Stimulated activated CD4-positive, alpha-beta T cell treated with anti-CD3 and anti-CD28 coated beads, Interleukin-12 subunit alpha, Interleukin-12 subunit beta, amount 100 ng/mL, for 4 hours (primary cell): ENCODE data around the gene MAP4.
A peak's percentile ranks its signal among the peaks of the same experiment; 100 is the strongest.

ENCODE experiments used
- DNase-seq: peaks from one replicate; pipeline ENCODE4 v3.0.0-alpha.2; 2020

The MAP4 gene

DNA sequence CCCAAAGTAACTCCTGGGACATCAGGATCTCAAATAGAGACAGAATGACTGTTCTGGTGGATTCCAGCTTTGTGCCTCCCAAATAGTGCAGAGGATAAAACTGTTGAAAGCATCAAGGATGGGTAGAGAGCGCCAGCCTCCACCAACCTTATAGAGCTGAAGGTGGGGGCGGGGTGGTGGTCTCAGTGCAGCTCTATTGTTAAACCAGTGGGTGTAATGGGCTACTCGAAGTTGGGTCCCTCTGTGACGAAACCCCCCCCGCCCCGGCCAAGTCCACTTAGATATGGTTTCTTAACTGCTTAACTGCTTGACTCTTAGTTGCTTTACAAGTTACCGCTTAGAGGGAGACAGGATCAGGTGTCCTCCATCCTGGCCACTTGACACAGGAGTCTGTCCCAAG is 190.6 kb downstream of the MAP4 start:
- no peak for DNase-seq

DNA sequence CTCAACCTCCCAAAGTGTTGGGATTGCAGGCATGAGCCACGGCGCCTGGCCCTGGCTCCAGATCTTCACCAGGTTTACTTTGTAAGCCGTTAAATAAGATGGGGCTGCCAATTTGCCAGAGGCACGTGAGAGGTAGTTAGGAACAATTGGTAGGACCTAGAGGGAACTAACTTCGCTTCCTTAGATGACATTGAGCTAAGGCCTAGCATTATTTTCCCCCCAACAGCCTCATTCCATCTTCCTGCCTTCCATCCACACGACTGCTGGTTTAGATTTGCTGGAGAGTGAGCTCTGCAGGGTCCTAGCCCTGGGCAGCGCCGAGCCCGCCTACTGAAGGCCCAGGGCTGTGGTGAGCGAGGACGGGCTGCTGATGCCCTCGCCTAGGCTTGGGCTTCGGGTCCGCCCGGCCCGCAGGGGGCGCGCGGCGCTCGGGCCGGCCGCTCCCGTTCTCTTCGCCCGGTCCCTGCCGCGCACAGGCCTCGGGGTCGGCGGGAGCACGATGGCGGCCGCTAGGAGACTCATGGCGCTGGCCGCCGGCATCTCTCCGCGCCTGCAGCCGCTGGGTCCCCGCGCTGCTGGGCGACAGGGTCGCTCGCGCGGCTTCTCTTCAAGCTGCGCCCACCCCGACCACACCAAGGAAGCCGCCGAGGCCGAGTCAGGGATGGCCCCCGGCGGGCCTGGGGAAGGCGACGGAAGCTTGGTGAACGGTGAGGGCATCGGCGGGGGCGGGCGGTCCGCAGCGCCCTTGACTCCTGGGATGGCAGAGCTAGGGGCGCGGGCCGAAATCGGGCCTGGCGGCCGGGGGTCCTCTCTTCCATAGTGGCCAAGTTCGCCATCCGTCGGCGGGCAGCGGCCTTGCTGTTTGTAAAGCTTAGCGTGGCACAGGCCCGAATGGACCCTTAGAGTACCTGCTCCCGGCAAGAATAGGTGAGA is 191.4 kb downstream of the MAP4 start:
- peak; percentile 74 for DNase-seq

DNA sequence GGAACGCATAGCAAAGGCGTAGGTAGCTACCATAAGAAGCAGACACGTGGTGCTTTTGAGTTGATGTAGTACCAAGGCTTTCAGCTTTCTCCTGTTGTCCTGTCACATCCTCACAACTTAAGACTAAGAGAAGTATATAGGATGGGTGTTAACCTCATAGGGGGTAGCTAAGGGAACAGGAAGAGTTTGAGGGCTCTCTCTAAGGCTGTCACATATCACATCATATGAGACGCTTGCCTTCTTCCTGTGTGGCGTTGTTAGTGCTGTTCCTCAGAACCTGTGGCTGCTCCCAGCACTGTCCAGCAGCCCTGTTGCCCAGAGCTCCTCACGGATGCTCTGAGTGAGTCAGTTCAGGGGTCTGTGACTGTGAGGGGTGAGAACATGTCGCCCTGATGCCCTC is 198.6 kb downstream of the MAP4 start:
- DNase-seq, result no peak

DNA sequence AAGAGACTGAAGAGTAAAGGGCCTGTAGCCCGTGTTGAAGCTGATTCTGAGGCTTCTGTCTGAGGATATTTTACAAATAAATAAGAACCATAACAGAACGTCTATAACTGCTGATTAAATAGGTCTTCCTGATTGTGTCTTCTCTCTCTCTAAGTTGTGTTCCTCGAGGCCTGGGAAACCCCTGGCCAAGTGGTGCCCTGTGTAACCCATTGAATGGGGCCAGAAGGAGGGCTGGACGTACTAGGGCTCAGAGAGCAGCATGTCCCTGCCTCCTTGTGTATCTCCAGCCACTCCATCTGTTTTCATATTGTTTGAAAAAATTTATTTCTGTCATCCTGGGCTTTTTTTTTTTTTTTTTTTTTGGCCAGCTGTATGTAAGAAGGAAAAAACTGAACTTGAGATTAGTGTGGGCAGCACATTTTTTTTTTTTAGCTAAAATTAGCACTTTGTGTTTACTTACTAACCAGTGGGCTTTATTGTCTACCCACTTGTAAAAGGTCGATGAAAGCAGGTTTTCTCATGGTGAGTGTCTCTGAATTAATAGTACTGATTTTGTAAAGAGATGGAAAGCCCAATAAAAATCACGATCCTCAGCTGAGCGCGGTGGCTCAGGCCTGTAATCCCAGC is 202.6 kb downstream of the MAP4 start:
- no peak for DNase-seq

DNA sequence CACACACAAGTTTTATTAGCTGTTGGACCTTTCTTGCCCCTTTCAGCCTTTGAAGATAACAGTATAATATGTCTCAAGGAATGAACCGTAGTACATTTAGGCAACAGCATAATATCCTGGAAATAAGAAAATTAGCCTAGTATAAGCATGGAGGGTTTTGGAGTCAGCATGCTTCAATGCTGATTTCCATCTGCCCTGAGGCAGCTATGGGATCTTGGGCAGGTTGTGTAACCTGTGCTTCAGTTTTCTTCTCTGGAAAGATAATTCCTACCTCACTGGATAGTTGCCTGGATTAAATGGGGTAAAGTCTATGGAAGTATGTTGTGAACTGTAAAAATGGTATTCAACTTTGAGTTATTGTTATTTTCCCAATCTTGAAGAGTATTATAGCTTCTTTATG is 211.6 kb downstream of the MAP4 start:
- DNase-seq, result no peak

DNA sequence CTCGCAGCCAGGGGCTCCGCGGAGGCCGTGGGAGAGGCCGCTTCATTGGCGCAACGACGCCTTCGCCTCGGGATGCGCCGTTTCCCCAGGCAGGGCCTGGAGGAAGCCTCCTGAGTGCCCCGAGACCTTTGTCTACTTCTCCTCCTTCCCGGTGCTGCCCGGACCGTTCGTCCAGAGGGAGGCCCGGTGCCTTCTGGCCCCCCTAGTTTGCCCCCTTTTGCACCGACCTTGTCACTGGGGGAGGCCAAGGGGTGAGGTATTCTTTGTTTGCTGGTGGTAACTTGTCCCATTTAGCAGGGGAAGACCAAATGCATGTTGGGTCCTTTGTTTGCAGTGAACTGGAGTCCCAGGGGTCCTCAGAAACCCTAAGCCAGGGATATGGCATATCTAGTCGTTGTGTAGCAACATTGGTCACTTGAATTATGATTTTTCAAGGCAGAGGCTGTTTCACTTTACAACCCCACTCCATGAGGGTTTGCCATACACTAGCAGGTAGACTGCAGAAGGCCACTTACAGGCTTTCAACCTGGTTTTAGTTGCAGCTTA is 212.7 kb downstream of the MAP4 start:
- DNase-seq, result no peak

DNA sequence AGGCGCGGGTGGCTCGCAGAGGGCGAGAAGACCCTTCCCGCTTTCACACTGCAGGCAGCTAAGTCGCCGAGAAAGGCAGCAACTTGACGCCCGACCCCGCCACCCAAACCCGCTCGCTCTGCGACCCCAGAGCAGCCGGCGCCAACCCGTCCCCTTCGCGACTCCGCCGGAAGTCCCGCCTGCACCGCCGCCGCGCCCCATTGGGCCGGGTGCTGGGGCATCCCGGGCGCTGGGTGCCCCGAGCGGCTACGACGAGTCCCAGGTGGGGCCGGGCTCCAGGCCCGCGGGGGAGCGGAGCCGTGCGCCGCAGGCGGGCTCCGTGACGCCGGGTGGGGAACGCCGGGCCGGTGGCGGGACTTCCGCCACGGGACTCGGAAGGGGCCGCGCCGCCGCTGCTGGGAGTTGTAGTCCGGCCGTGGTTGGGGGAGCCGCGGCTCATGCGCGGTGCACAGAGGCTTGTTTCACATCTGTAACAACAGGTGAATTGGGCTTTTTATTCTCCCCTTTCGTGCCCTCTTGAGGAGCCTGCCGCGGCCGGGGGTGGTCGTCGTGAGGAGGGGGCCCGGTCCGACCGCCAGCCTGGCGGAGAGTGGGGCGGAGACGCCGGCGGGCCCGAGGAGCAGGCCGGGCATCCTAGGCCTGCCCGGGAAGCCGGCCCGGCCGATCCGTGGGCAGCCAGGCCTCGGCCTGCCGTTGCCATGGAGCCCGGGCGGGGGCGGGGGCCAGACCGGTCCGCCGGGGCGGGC is 213.3 kb downstream of the MAP4 start, which contains the start of gene DHX30:
DHX30 (plus strand) TSS at position 405 of the 746 bp plus-strand sequence. CDS start 7,546 bp downstream, outside the sequence.
- peak; percentile 85 for DNase-seq
